H54 (cell line): Measurements from ENCODE around the gene P3H3.
"Not testable (repeated sequence)": the region's sequence is repeated elsewhere in the genome, so short reads cannot be mapped to it uniquely, and the experiment has no call there.

Experiments
- DNase-seq: peaks from one replicate; pipeline ENCODE4 v3.0.0; 2011; ENCODE audit warnings: low spot score, mixed read lengths; ENCODE audit not compliant: insufficient read length
- FAIRE-seq: peaks from 3 replicates; lab custom pipeline; 2011; peaks lifted over from hg19 to GRCh38; lab: Jason Lieb, UNC
- POLR2A ChIP-seq: IDR thresholded peaks from 2 replicates; pipeline ENCODE4 v1.6.1; 2011; ENCODE audit warnings: low read depth, mild to moderate bottlenecking, low read length

Gene P3H3

DNA sequence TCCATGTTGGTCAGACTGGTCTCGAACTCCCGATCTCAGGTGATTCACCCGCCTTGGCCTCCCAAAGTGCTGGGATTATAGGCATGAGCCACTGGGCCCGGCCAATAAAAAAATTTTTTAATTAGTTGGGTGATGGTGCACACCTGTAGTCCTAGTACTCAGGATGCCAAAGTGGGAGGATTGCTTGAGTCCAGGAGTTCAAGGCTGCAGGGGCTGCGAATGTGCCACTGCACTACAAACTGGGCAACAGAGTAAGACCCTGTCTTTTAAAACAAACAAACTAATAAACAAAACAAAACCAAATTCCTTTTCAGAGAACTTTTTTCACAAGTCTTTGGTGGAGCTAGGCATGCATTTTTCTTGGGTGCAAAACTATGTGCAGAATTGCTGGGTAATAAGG, 55.0 kb downstream of the P3H3 start:
- FAIRE-seq (no peak), DNase-seq (no peak)
- TF ChIP-seq POLR2A, result no peak

DNA sequence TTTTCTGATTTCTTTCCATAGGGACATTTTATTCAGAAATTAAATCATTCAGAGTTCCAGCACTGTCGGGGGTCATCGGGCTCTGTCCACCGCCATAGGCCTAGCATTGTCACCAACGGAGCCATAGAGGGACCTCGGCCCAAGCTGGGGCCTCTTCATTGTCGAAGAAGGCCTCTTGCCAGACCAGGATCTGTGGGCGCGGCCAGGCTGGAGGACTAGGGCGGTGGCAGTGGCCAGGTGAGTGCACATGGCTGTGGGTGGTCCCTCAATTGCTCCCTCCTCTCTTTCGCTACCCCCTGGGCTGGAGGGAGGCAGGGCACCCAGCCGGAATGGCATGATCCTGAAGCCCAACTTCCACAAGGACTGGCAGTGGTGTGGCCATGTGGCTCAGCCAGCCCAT, 55.5 kb downstream of the P3H3 start:
- DNase-seq (no peak), FAIRE-seq (no peak)
- no peak for TF ChIP-seq POLR2A

DNA sequence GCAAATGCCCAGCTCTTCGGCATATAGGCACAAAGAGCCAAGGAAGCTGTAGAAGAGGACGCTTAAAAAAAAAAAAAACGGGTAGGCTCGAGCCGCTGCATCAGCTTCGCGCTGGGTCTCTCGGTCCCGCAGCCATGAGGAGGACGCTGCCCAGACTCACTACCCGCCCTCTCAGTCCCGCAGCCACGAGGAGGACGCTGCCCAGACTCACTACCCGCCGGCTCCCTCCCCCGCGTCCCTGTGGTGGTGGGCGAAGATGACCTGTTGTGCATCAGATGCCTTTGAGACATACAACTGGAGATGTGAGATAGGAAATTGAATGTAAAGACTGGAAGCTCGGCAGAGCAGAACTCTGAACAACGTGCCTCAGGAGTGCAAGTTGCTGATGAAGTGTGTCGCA, 56.3 kb downstream of the P3H3 start:
- no peak for TF ChIP-seq POLR2A
- FAIRE-seq (no peak), DNase-seq (no peak)

DNA sequence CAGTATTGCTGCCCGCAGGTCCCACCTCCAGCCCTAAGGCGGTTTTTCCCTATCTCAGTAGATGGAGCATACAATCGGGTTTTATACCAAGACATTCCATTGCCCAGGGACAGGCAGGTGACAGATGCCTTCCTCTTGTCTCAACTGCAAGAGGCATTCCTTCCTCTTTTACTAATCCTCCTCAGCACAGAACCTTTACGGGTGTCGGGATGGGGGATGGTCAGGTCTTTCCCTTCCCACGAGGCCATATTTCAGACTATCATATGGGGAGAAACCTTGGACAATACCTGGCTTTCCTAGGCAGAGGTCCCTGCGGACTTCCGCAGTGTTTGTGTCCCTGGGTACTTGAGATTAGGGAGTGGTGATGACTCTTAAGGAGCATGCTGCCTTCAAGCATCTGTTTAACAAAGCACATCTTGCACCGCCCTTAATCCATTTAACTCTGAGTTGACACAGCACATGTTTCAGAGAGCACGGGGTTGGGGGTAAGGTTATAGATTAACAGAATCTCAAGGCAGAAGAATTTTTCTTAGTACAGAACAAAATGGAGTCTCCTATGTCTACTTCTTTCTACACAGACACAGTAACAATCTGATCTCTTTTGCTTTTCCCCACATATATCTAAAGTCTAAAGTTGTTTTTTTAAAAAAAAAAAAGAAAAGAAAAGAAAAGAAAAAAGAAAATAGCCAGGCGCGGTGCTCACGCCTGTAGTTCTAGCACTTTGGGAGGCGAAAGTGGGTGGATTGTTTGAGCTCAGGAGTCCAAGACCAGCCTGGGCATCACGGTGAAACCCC, 58.2 kb downstream of the P3H3 start:
- FAIRE-seq, DNase-seq: not testable (repeated sequence)

DNA sequence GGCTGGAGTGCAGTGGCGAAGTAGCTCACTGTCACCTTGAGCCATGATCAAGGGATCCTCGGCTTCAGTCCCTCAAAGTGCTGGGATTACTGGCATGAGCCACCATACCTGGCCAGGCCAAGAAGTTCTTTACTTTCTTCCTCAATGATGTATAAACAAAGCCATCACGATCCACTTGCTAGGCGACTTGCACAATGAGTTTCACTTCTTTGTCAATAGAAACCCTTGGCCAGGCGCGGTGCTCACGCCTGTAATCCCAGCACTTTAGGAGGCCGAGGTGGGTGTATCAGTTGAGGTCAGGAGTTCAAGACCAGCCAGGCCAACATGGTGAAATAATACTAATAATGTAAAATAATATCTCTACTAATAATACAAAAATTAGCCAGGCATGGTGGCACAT, 59.3 kb downstream of the P3H3 start:
- FAIRE-seq, result no peak
- DNase-seq, result no peak
- TF ChIP-seq POLR2A, result no peak

DNA sequence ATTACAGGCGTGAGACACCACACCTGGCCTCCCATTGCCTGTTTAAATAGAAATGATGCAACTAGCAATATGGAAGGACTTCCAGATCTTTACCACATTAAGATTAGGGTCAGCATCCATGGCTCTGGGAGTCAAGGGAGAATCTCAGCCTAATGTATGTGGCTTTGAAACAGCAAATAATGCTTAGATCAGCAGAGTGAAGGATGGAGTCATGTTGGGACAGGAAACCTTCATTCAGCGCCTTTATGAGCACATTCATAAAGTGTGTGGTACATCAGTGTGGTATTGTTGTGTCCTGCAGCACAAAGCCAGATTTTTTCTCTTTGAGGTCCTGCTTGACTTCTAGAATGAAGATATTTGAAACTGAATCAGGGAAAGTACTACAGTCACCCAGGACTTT, 60.2 kb downstream of the P3H3 start:
- TF ChIP-seq POLR2A, result no peak
- FAIRE-seq (no peak), DNase-seq (no peak)

DNA sequence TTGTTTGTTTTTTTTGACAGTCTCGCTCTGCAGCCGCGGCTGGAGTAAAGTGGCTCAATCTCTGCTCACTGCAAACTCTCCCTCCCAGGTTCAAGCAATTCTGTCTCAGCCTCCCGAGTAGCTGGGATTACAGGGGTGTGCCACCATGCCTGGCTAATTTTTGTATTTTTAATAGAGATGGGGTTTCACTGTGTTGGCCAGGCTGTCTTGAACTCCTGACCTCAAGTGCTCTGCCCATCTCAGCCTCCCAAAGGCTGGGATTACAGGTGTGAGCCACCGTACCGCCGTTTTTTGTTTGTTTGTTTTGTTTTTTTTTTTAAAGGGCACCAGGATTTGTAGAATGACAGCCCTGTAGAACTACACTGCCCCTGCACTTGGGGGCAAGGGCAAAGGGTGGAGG, 60.6 kb downstream of the P3H3 start:
- FAIRE-seq, DNase-seq: not testable (repeated sequence)
